Neutrophil (primary cell): ENCODE measurements around the gene SLC2A9.

ENCODE experiments used
- H3K27ac ChIP-seq: fragments of 200-600 bp; sonication (generic); 2 replicates; pipeline ENCODE4 v1.5.1; 2016; ENCODE audit warnings: mild to moderate bottlenecking, moderate library complexity
- H3K27me3 ChIP-seq: fragments of 200-600 bp; sonication (generic); 2 replicates; pipeline ENCODE4 v1.6.0; 2016; ENCODE audit warnings: mild to moderate bottlenecking
- H3K36me3 ChIP-seq: fragments of 200-600 bp; sonication (generic); 2 replicates; pipeline ENCODE4 v1.5.1; 2017
- H3K4me1 ChIP-seq, 2 experiments: fragments of 200-600 bp in 1 of 2; sonication (generic) in 1 of 2; 1 replicate in 1 of 2; 2 replicates in 1 of 2; pipeline versions ENCODE4 v1.5.1 to v1.6.1; 2013 to 2016; ENCODE audit warnings: low read depth in 1 of 2, low read length in 1 of 2, mild to moderate bottlenecking in 1 of 2, moderate library complexity in 1 of 2; ENCODE audit not compliant: control insufficient read depth in 1 of 2, insufficient read depth in 1 of 2
- H3K4me3 ChIP-seq, 2 experiments: fragments of 200-600 bp in 1 of 2; sonication (generic) in 1 of 2; 1 replicate in 1 of 2; 2 replicates in 1 of 2; pipeline ENCODE4 v1.5.1; 2013 to 2016; ENCODE audit warnings: low read depth in 1 of 2, low read length in 1 of 2, mild to moderate bottlenecking in 1 of 2, moderate library complexity in 1 of 2
- H3K9me3 ChIP-seq: fragments of 200-600 bp; sonication (generic); 2 replicates; pipeline ENCODE4 v1.5.1; 2016
- TF ChIP-seq, protein P1 (sequence below): fragments of 200-600 bp; sonication (generic); IDR thresholded peaks from 2 replicates; pipeline ENCODE4 v1.5.1; 2016; ENCODE audit warnings: antibody characterized with exemption

SLC2A9 gene

DNA sequence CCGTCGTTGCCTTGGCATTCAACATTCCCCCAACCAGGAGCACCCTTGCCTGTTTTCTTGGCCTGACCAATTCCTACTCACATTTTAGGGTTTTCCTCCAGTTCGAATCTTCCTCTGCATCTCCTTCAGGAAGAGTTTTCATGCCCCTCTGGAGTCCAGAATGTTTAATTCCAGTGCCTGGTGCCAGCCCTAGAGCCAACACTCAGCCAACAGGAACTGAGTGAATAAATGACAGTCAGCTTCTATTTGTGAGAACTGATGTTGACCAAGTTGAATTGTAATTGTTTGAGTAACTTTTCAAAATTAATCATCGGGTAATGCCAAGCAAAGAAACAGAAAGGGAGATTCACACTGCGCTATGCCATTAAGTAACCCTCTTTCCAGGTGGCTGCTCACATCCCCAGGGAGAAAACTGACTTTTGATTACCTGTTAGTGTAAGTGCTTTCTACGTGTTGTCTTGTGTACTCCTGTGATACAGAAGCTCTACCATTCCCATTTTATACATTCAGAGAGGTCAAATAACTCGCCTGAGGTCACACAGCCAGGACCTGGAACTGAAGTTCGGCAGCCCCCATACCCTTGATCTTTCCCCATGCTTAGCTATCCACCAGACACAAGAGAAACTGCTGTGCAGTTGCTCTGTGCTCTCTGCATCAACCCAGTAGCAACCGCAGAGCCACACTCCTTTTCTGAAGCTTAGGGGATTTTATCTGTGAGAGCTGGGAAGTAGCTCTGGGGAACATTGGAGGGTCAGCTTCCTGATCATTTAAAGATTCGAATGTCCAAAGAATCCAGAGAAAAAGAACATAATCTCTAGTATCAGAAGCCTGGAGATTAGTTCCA lies 19.0 kb upstream of the SLC2A9 start:
- no peak overlapping the region for H3K4me3 ChIP-seq
- H3K9me3 ChIP-seq: no peaks in the 10 kb centered on the region
- TF ChIP-seq, protein P1, sequence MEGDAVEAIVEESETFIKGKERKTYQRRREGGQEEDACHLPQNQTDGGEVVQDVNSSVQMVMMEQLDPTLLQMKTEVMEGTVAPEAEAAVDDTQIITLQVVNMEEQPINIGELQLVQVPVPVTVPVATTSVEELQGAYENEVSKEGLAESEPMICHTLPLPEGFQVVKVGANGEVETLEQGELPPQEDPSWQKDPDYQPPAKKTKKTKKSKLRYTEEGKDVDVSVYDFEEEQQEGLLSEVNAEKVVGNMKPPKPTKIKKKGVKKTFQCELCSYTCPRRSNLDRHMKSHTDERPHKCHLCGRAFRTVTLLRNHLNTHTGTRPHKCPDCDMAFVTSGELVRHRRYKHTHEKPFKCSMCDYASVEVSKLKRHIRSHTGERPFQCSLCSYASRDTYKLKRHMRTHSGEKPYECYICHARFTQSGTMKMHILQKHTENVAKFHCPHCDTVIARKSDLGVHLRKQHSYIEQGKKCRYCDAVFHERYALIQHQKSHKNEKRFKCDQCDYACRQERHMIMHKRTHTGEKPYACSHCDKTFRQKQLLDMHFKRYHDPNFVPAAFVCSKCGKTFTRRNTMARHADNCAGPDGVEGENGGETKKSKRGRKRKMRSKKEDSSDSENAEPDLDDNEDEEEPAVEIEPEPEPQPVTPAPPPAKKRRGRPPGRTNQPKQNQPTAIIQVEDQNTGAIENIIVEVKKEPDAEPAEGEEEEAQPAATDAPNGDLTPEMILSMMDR: no peak
- no peaks in the 10 kb centered on the region for H3K27me3 ChIP-seq
- no peaks in the 10 kb centered on the region for H3K36me3 ChIP-seq
- H3K4me1 ChIP-seq: peaks cover 0 to 13% of the 10 kb centered on the region in 2 experiments
- no peak overlapping the region for H3K27ac ChIP-seq

DNA sequence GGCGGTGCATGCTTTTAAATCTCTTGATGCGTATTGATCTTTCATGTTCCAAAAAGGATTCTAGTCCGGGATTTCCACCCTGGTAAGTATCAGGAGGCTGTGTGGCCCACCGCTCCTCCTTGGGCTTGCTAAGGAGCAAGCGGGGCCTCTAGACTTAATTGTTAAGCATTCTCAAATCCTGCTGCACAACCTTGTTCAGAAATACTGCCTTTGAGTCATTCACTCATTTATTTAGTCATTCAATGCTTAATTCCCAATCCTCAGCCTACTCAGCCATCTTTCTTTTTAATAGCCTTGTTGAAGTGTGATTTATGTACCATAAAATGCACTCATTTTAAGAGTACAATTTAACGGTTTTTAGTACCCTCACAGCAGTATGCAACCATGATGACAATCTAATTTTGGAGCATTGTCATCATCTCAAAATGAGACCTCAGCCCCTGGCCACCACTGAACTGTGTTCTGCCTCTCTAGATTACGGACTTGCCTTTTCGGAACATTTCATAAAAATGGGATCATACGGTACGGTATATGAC lies 15.6 kb upstream of the SLC2A9 start:
- Histone ChIP-seq H3K27me3 (no peaks in the 10 kb centered on the region), H3K4me1 (peaks cover 17% of the 10 kb centered on the region in 2 experiments), H3K4me3 (no peak overlapping the region), H3K9me3 (no peaks in the 10 kb centered on the region), H3K27ac (no peak overlapping the region), H3K36me3 (no peaks in the 10 kb centered on the region)
- TF ChIP-seq, protein P1: no peak

DNA sequence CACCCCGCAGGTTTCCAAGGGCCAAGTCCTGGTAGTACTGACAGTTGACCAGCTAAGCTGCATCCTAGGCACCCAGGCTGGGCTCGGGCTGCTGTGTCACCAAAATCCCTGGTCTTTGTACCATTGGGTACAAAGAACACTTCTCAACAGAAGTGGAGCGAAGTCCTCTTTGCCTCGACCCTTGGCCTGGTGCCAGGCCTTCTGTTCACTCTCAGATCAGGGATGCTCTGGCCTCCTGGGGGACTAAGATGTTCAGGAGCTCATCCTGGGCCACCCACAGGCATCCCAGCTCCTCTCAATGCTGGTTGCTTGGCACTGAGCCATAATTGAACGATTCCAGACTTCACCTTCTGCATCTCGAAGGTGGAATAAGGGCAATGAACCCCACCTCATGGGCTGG lies 13.8 kb upstream of the SLC2A9 start:
- Histone ChIP-seq H3K9me3 (no peaks in the 10 kb centered on the region), H3K4me1 (peaks cover 18 to 28% of the 10 kb centered on the region in 2 experiments), H3K4me3 (no peak overlapping the region), H3K27me3 (no peaks in the 10 kb centered on the region), H3K27ac (no peak overlapping the region), H3K36me3 (no peaks in the 10 kb centered on the region)
- TF ChIP-seq, protein P1: no peak

- H3K4me1 ChIP-seq: peaks cover 18 to 28% of the 10 kb centered on the region in 2 experiments
- TF ChIP-seq, protein P1: no peak
- H3K27ac ChIP-seq: no peak overlapping the region
- no peaks in the 10 kb centered on the region for H3K27me3 ChIP-seq
- H3K36me3 ChIP-seq: no peaks in the 10 kb centered on the region
- no peaks in the 10 kb centered on the region for H3K9me3 ChIP-seq
- no peak overlapping the region for H3K4me3 ChIP-seq
These were observed 13.4 kb upstream of the SLC2A9 start for GRCh38 chr4:10034612-10035104.

GRCh38 chr4:10034136-10034535 lies 12.8 kb upstream of the SLC2A9 start:
- Histone ChIP-seq H3K4me1 (peaks cover 18 to 28% of the 10 kb centered on the region in 2 experiments), H3K27ac (no peak overlapping the region), H3K9me3 (no peaks in the 10 kb centered on the region), H3K4me3 (no peak overlapping the region), H3K27me3 (no peaks in the 10 kb centered on the region), H3K36me3 (no peaks in the 10 kb centered on the region)
- TF ChIP-seq, protein P1: no peak
